IPS-NIHi7 (cell line): ENCODE measurements around the gene SYT8.

ENCODE experiments used
- DNase-seq: peaks from one replicate; pipeline ENCODE4 v3.0.0; 2012; ENCODE audit warnings: mixed read lengths; ENCODE audit errors: extremely low spot score

SYT8 gene

GRCh38 chr11:1817511-1817910, 17.3 kb upstream of the SYT8 start:
- no peak for DNase-seq

GRCh38 chr11:1819074-1819473, 15.7 kb upstream of the SYT8 start:
- DNase-seq: no peak

- DNase-seq: no peak
Observed at GRCh38 chr11:1820463-1821325, 14.1 kb upstream of the SYT8 start.

- no peak for DNase-seq
Observed at GRCh38 chr11:1821562-1821961, 13.2 kb upstream of the SYT8 start.

GRCh38 chr11:1822648-1823375, 12.0 kb upstream of the SYT8 start:
- DNase-seq: no peak

GRCh38 chr11:1823376-1824220, 11.2 kb upstream of the SYT8 start:
- no peak for DNase-seq

- DNase-seq: no peak
Observed at GRCh38 chr11:1824221-1825038, 10.4 kb upstream of the SYT8 start.

GRCh38 chr11:1825039-1825740, 9.6 kb upstream of the SYT8 start:
- peak; percentile 100 for DNase-seq

- DNase-seq: no peak
Observed at GRCh38 chr11:1825785-1826451, 8.9 kb upstream of the SYT8 start.

- DNase-seq: peak; percentile 63
Observed at GRCh38 chr11:1826552-1827094, 8.2 kb upstream of the SYT8 start.

- no peak for DNase-seq
Observed at GRCh38 chr11:1827095-1827813, 7.5 kb upstream of the SYT8 start.

GRCh38 chr11:1827931-1828330, 6.9 kb upstream of the SYT8 start:
- DNase-seq: no peak

GRCh38 chr11:1828542-1828941, 6.2 kb upstream of the SYT8 start:
- DNase-seq: no peak

GRCh38 chr11:1829039-1829820, 5.6 kb upstream of the SYT8 start:
- no peak for DNase-seq

GRCh38 chr11:1830004-1830321, 4.8 kb upstream of the SYT8 start:
- DNase-seq: no peak

- no peak for DNase-seq
Observed at GRCh38 chr11:1830322-1831223, 4.2 kb upstream of the SYT8 start.
